ENCODE data around the gene FPGS.

- no peak for TF ChIP-seq CTCF (conservative IDR thresholded peaks at IDR 0.05; ENCODE audit: low read length)
- TF ChIP-seq EZH2phosphoT487 (IDR thresholded peaks at IDR 0.05; ENCODE audit: borderline replicate concordance, low read depth, low read length) = no peak
These were observed 34.0 kb upstream of the FPGS start for GRCh38 chr9:127768698-127769097.

Data from OCI-LY7 (cell line).